WERI-Rb-1 (cell line): ENCODE data around the gene CCDC158.

ENCODE experiments used
- DNase-seq: peaks from one replicate; pipeline ENCODE4 v3.0.0-alpha.2; 2020
- H3K27ac ChIP-seq: fragments of 250-450 bp; sonication (Bioruptor Pico); 2 replicates; pipeline ENCODE4 v1.5.1; 2020; ENCODE audit warnings: mild to moderate bottlenecking, moderate library complexity
- H3K27me3 ChIP-seq: fragments of 250-450 bp; sonication (Bioruptor Pico); 2 replicates; pipeline ENCODE4 v1.5.1; 2021; ENCODE audit warnings: mild to moderate bottlenecking, low read depth, moderate library complexity; ENCODE audit not compliant: insufficient read depth, severe bottlenecking
- H3K36me3 ChIP-seq: fragments of 250-450 bp; sonication (Bioruptor Pico); 2 replicates; pipeline ENCODE4 v1.5.1; 2020; ENCODE audit warnings: mild to moderate bottlenecking, moderate library complexity
- H3K4me3 ChIP-seq: 2 replicates; pipeline ENCODE4 v1.5.1; 2011; ENCODE audit warnings: low read depth, mild to moderate bottlenecking, control low read depth, low read length
- H3K9me3 ChIP-seq: fragments of 250-450 bp; sonication (Bioruptor Pico); 2 replicates; pipeline ENCODE4 v1.5.1; 2021; ENCODE audit warnings: mild to moderate bottlenecking, moderate library complexity; ENCODE audit not compliant: severe bottlenecking
- CTCF ChIP-seq: IDR thresholded peaks from 2 replicates; pipeline ENCODE4 v1.5.1; 2011; ENCODE audit warnings: low read depth, mild to moderate bottlenecking, control low read depth, inconsistent platforms, low read length

CCDC158 gene

GRCh38 chr4:76313547-76313946 is 107.4 kb downstream of the CCDC158 start:
- Histone ChIP-seq H3K9me3 (peaks cover 9% of the 10 kb centered on the region), H3K27ac (no peak overlapping the region), H3K4me3 (no peak overlapping the region), H3K36me3 (peaks cover 15% of the 10 kb centered on the region), H3K27me3 (no peaks in the 10 kb centered on the region)
- no peak for DNase-seq
- no peak for TF ChIP-seq CTCF

GRCh38 chr4:76312457-76312856 is 108.5 kb downstream of the CCDC158 start:
- Histone ChIP-seq H3K4me3 (no peak overlapping the region), H3K9me3 (peaks cover 9% of the 10 kb centered on the region), H3K27me3 (no peaks in the 10 kb centered on the region), H3K27ac (no peak overlapping the region), H3K36me3 (peaks cover 15% of the 10 kb centered on the region)
- no peak for DNase-seq
- no peak for TF ChIP-seq CTCF

GRCh38 chr4:76311896-76312331 is 109.0 kb downstream of the CCDC158 start:
- no peak for TF ChIP-seq CTCF
- H3K4me3 ChIP-seq = no peak overlapping the region
- no peaks in the 10 kb centered on the region for H3K27me3 ChIP-seq
- H3K9me3 ChIP-seq = peaks cover 9% of the 10 kb centered on the region
- H3K27ac ChIP-seq = no peak overlapping the region
- no peak for DNase-seq
- peaks cover 15% of the 10 kb centered on the region for H3K36me3 ChIP-seq

- peak; percentile 24 for DNase-seq
- Histone ChIP-seq H3K4me3 (no peak overlapping the region), H3K27ac (no peak overlapping the region), H3K36me3 (peaks cover 15% of the 10 kb centered on the region), H3K9me3 (peaks cover 1% of the 10 kb centered on the region), H3K27me3 (no peaks in the 10 kb centered on the region)
- TF ChIP-seq CTCF = no peak
These were observed 110.3 kb downstream of the CCDC158 start for GRCh38 chr4:76310683-76311082.

GRCh38 chr4:76309939-76310550 is 110.9 kb downstream of the CCDC158 start:
- no peak for DNase-seq
- Histone ChIP-seq H3K27ac (no peak overlapping the region), H3K4me3 (no peak overlapping the region), H3K9me3 (no peaks in the 10 kb centered on the region), H3K36me3 (peaks cover 15% of the 10 kb centered on the region), H3K27me3 (no peaks in the 10 kb centered on the region)
- no peak for TF ChIP-seq CTCF

- no peaks in the 10 kb centered on the region for H3K9me3 ChIP-seq
- DNase-seq = no peak
- no peak overlapping the region for H3K27ac ChIP-seq
- TF ChIP-seq CTCF = no peak
- H3K27me3 ChIP-seq = no peaks in the 10 kb centered on the region
- no peak overlapping the region for H3K4me3 ChIP-seq
- peaks cover 15% of the 10 kb centered on the region for H3K36me3 ChIP-seq
These were observed 112.4 kb downstream of the CCDC158 start for GRCh38 chr4:76308548-76308947.
